A549 (cell line): ENCODE data around the gene RNU4-1.

Experiments
- BCL3 ChIP-seq: fragments of >200 bp; sonication (Bioruptor Twin); formaldehyde crosslinking; IDR thresholded peaks from 3 replicates; pipeline ENCODE4 v1.6.1; 2016
- CTCF ChIP-seq: fragments of >200 bp; sonication (Bioruptor Twin); formaldehyde crosslinking; IDR thresholded peaks from 3 replicates; pipeline ENCODE4 v1.5.1; 2016
- EHMT2 ChIP-seq: fragments of 200-600 bp; sonication (generic); IDR thresholded peaks from 2 replicates; pipeline ENCODE4 v1.6.1; 2016; ENCODE audit warnings: antibody characterized with exemption, low read depth, mild to moderate bottlenecking, moderate library complexity
- EP300 ChIP-seq, 2 experiments: fragments of >200 bp; sonication (Bioruptor Twin); formaldehyde crosslinking; IDR thresholded peaks; 2 replicates in 1 of 2; 3 replicates in 1 of 2; pipeline ENCODE4 v1.6.1; 2016 to 2017
- HDAC2 ChIP-seq: fragments of 200-600 bp; sonication (generic); IDR thresholded peaks from 2 replicates; pipeline ENCODE4 v1.6.1; 2016
- JUN ChIP-seq, 2 experiments: fragments of >200 bp; sonication (Bioruptor Twin); formaldehyde crosslinking; IDR thresholded peaks; 2 replicates in 1 of 2; 3 replicates in 1 of 2; pipeline ENCODE4 v1.6.1; 2016 to 2017
- POLR2A ChIP-seq: IDR thresholded peaks from 2 replicates; pipeline ENCODE4 v1.6.1; 2012; ENCODE audit warnings: mild to moderate bottlenecking, low read length
- TF ChIP-seq, protein P1 (sequence below): fragments of 150-350 bp; IDR thresholded peaks from 2 replicates; pipeline ENCODE4 v1.6.1; 2014; ENCODE audit warnings: low read depth, mild to moderate bottlenecking, low read length

DNA sequence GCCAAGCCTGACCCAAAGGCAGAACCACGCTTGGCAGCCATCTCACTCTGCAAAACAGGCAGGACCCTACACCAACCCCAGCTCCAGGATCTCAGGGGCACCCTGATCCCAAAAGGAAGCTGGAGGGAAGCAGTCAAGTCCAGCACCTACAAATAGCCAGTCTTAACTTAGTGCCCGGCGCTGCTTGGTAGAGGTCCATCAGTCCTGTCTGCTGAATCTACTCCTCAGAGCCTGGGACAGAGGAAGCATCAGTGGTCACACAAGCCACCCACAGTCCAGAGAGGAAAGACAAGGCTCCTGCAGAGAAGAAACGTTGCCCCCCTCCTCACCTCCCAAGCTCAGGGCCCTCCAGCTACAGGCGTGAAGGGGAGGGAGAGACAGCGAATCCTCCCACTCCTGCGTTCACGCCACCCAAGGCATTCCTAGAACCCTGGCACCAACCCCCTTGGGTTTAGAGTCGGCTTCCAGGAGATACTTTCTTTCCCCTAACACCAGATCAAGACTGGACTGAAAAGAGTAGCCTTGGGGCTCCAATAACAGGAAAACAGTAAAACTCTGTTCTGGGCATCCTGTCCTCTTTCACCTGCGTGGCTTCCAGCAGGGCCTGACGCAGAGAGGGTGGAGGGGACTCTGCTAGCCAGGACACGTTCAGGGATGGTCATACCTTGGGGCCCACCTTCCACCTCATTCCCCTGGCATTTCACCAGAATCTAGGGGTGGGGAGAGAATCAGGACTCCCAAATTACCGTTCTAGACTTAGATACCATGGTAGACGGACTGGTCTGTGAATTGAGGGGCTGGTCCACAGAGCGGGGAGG lies 28.7 kb downstream of the RNU4-1 start:
- TF ChIP-seq CTCF (no peak), JUN (IDR thresholded peaks at IDR 0.05) (no peak), POLR2A (no peak), BCL3 (no peak), EHMT2 (no peak), HDAC2 (no peak), EP300 (IDR thresholded peaks at IDR 0.05) (no peak)
- TF ChIP-seq, protein P1, sequence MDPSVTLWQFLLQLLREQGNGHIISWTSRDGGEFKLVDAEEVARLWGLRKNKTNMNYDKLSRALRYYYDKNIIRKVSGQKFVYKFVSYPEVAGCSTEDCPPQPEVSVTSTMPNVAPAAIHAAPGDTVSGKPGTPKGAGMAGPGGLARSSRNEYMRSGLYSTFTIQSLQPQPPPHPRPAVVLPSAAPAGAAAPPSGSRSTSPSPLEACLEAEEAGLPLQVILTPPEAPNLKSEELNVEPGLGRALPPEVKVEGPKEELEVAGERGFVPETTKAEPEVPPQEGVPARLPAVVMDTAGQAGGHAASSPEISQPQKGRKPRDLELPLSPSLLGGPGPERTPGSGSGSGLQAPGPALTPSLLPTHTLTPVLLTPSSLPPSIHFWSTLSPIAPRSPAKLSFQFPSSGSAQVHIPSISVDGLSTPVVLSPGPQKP, result no peak
